ENCODE data around the gene CTIF. TPM values are rescaled to one million over a fixed set of nuclear protein-coding genes. Genes with fewer than 3 reads are reported as not detected.
A peak's percentile ranks its signal among the peaks of the same experiment; 100 is the strongest.

CTIF gene
- total and polyA plus RNA-seq, 2 experiments from 2014 or later: 8.6 to 14.4 TPM

DNA sequence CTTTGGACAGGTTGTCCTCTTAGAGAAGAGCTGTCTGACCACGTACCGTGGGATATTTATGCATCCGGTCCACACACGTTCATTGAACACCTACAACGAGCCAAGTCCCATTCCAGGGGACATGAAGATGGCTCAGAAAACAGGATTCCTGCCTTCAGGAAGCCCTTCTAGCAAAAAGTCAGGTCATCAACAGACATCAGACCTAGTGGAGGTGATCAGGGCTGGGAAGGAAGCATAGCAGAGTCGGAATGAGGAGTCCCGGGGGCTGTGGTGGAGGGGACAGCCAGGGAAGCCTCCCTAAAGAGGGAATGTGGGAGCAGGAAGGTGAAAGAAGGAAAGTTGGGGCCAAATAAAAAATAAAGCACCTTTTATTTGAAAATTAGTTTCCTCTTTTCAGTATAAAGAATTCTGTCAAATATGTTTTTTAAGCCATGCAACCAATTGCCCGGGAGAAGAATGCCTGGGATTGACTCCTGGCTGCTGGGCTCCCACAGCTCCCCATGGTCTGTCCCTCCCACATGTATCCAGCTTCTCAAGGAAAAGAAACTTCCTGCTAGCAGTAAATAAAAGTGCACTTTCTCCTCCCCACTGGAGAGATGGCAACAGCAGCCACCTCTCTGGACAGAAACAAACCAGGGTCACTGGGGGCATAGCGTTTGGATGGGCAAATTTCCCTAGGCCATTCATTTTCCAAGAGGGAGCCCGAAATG lies 267.1 kb downstream of the CTIF start:
- H3K9me2 ChIP-seq (ENCODE audit: insufficient read depth): no peaks in the 10 kb centered on the region
- H3F3A ChIP-seq (replicated peaks; ENCODE audit: low read depth): no peaks in the 10 kb centered on the region
- no peaks in the 10 kb centered on the region for H3K79me2 ChIP-seq (replicated peaks; ENCODE audit: insufficient read depth)
- no peak overlapping the region for H2AFZ ChIP-seq
- Mint-ChIP-seq H3K4me1 (no peaks in the 10 kb centered on the region), H3K36me3 (ENCODE audit: low read depth) (peaks cover 3% of the 10 kb centered on the region; the same call in 2 of the 3 replicates), H3K4me3 (no peak overlapping the region), H3K27ac (no peak overlapping the region), H3K9me3 (no peaks in the 10 kb centered on the region), H3K27me3 (ENCODE audit: insufficient read depth, low read depth, poor library complexity) (peaks cover 5% of the 10 kb centered on the region)
- no peak overlapping the region for H3K4me2 ChIP-seq
- TF ChIP-seq EZH2 (IDR thresholded peaks at IDR 0.05; ENCODE audit: low read depth, unreplicated experiment): no peak
- no peak for TF ChIP-seq EZH2phosphoT487 (IDR thresholded peaks at IDR 0.05; ENCODE audit: unreplicated experiment)
- TF ChIP-seq CREB1 (CRISPR knock-in tag; IDR thresholded peaks at IDR 0.05; ENCODE audit: low read depth): no peak
- H3K4me3 ChIP-seq: no peak overlapping the region
- H3K27me3 ChIP-seq (ENCODE audit: insufficient read depth): no peaks in the 10 kb centered on the region
- DNase-seq (ENCODE audit: low spot score): no peak
- no peak overlapping the region for H3K27ac ChIP-seq (ENCODE audit: low read depth)
- no peaks in the 10 kb centered on the region for H3K36me3 ChIP-seq (ENCODE audit: insufficient read depth)
- no peaks in the 10 kb centered on the region for H3K4me1 ChIP-seq (ENCODE audit: insufficient read depth)
- no peak for ATAC-seq
- no peaks in the 10 kb centered on the region for H4K20me1 ChIP-seq (replicated peaks; ENCODE audit: insufficient read depth)

- no peak overlapping the region for H2AFZ ChIP-seq
- DNase-seq (ENCODE audit: low spot score) (peak; percentile 17), ATAC-seq (no peak)
- no peaks in the 10 kb centered on the region for H3K9me2 ChIP-seq (ENCODE audit: insufficient read depth)
- Mint-ChIP-seq H3K36me3 (ENCODE audit: low read depth) (peaks cover 3% of the 10 kb centered on the region; the same call in 2 of the 3 replicates), H3K4me1 (no peaks in the 10 kb centered on the region), H3K4me3 (no peak overlapping the region), H3K27me3 (ENCODE audit: insufficient read depth, low read depth, poor library complexity) (peaks cover 5% of the 10 kb centered on the region), H3K9me3 (no peaks in the 10 kb centered on the region), H3K27ac (no peak overlapping the region)
- H3K27me3 ChIP-seq (ENCODE audit: insufficient read depth): no peaks in the 10 kb centered on the region
- no peaks in the 10 kb centered on the region for H3K79me2 ChIP-seq (replicated peaks; ENCODE audit: insufficient read depth)
- H3K4me1 ChIP-seq (ENCODE audit: insufficient read depth): no peaks in the 10 kb centered on the region
- no peaks in the 10 kb centered on the region for H3F3A ChIP-seq (replicated peaks; ENCODE audit: low read depth)
- no peak overlapping the region for H3K4me2 ChIP-seq
- no peaks in the 10 kb centered on the region for H4K20me1 ChIP-seq (replicated peaks; ENCODE audit: insufficient read depth)
- H3K4me3 ChIP-seq: no peak overlapping the region
- no peak overlapping the region for H3K27ac ChIP-seq (ENCODE audit: low read depth)
- H3K36me3 ChIP-seq (ENCODE audit: insufficient read depth): no peaks in the 10 kb centered on the region
- TF ChIP-seq POLR2AphosphoS5 (IDR thresholded peaks at IDR 0.05; ENCODE audit: low read depth): no peak
- no peak for TF ChIP-seq JUNB (IDR thresholded peaks at IDR 0.05; ENCODE audit: unreplicated experiment)
- TF ChIP-seq STAT1 (IDR thresholded peaks at IDR 0.05; ENCODE audit: unreplicated experiment): no peak
- no peak for TF ChIP-seq ZNF114 (CRISPR knock-in tag; IDR thresholded peaks at IDR 0.05)
- TF ChIP-seq, protein P1, sequence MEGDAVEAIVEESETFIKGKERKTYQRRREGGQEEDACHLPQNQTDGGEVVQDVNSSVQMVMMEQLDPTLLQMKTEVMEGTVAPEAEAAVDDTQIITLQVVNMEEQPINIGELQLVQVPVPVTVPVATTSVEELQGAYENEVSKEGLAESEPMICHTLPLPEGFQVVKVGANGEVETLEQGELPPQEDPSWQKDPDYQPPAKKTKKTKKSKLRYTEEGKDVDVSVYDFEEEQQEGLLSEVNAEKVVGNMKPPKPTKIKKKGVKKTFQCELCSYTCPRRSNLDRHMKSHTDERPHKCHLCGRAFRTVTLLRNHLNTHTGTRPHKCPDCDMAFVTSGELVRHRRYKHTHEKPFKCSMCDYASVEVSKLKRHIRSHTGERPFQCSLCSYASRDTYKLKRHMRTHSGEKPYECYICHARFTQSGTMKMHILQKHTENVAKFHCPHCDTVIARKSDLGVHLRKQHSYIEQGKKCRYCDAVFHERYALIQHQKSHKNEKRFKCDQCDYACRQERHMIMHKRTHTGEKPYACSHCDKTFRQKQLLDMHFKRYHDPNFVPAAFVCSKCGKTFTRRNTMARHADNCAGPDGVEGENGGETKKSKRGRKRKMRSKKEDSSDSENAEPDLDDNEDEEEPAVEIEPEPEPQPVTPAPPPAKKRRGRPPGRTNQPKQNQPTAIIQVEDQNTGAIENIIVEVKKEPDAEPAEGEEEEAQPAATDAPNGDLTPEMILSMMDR (conservative IDR thresholded peaks at IDR 0.05; ENCODE audit: low read depth in 2 of 2): no peak
- TF ChIP-seq EZH2 (IDR thresholded peaks at IDR 0.05; ENCODE audit: low read depth, unreplicated experiment): no peak
- TF ChIP-seq ZNF331 (CRISPR knock-in tag; IDR thresholded peaks at IDR 0.05; ENCODE audit: low read depth): no peak
- TF ChIP-seq REST (IDR thresholded peaks at IDR 0.05; ENCODE audit: unreplicated experiment): no peak
- TF ChIP-seq EZH2phosphoT487 (IDR thresholded peaks at IDR 0.05; ENCODE audit: unreplicated experiment): no peak
- TF ChIP-seq CREB1 (CRISPR knock-in tag; IDR thresholded peaks at IDR 0.05; ENCODE audit: low read depth): no peak
- no peak for TF ChIP-seq NANOG (IDR thresholded peaks at IDR 0.05; ENCODE audit: borderline replicate concordance)
Observed at GRCh38 chr18:48806551-48807261, 267.9 kb downstream of the CTIF start.
